IMR-90 (cell line): ENCODE data around the gene C10orf90.

ENCODE experiments used
- CTCF ChIP-seq: conservative IDR thresholded peaks from 2 replicates; pipeline ENCODE4 v1.5.1; 2012; ENCODE audit warnings: mild to moderate bottlenecking, low read depth, low read length, improper control_type of control experiment
- MAFK ChIP-seq: IDR thresholded peaks from 2 replicates; pipeline ENCODE4 v1.6.1; 2012; ENCODE audit warnings: low read depth, low read length, improper control_type of control experiment
- MXI1 ChIP-seq: IDR thresholded peaks from 2 replicates; pipeline ENCODE4 v1.6.1; 2012; ENCODE audit warnings: low read depth, mild to moderate bottlenecking, low read length, moderate library complexity, borderline replicate concordance
- POLR2A ChIP-seq: IDR thresholded peaks from 2 replicates; pipeline ENCODE4 v1.6.1; 2012; ENCODE audit warnings: mild to moderate bottlenecking, low read depth, low read length
- RAD21 ChIP-seq: IDR thresholded peaks from 2 replicates; pipeline ENCODE4 v1.6.1; 2012; ENCODE audit warnings: low read length, improper control_type of control experiment
- SMC3 ChIP-seq: fragments of 150-350 bp; IDR thresholded peaks from 2 replicates; pipeline ENCODE4 v1.6.1; 2016; ENCODE audit warnings: low read depth, mild to moderate bottlenecking, antibody characterized with exemption, low read length, moderate library complexity

GRCh38 chr10:126407831-126408230 is 262.7 kb downstream of the C10orf90 start:
- no peak for TF ChIP-seq POLR2A
- TF ChIP-seq CTCF: no peak
- no peak for TF ChIP-seq SMC3
- no peak for TF ChIP-seq MXI1
- no peak for TF ChIP-seq RAD21
- TF ChIP-seq MAFK: no peak
